Right cardiac atrium (tissue), 5 donors: ENCODE measurements around the gene BNC2. TPM values are rescaled to one million over a fixed set of nuclear protein-coding genes. Genes with fewer than 3 reads are reported as not detected.
"Not testable (repeated sequence)": the region's sequence is repeated elsewhere in the genome, so short reads cannot be mapped to it uniquely, and the experiment has no call there.

Source experiments
- ATAC-seq, 2 donors: fragments of 200-7000 bp; cut with Tn5 transposase; one replicate each; pipeline versions ENCODE4 v1.8.0 to v1.9.1; 2020; ENCODE audit warnings: moderate library complexity in 2 of 2, mild to moderate bottlenecking in 1 of 2
- DNase-seq, 3 donors: peaks; one replicate each; pipeline ENCODE4 v3.0.0-alpha.2; 2020
- H3K27ac ChIP-seq: one replicate; pipeline ENCODE4 v1.5.1; 2013; ENCODE audit warnings: mild to moderate bottlenecking, low read length, control low read depth, moderate library complexity
- H3K27me3 ChIP-seq: one replicate; pipeline ENCODE4 v1.6.1; 2013; ENCODE audit not compliant: control insufficient read depth, insufficient read depth
- H3K4me1 ChIP-seq: one replicate; pipeline ENCODE4 v1.6.1; 2013; ENCODE audit warnings: low read length; ENCODE audit not compliant: control insufficient read depth, insufficient read depth
- H3K4me3 ChIP-seq: one replicate; pipeline ENCODE4 v1.5.1; 2013; ENCODE audit warnings: low read length, control low read depth
- H3K9me3 ChIP-seq: one replicate; pipeline ENCODE4 v1.6.1; 2013; ENCODE audit warnings: low read length; ENCODE audit not compliant: control insufficient read depth
- WGBS: extraction: QIAGEN DNeasy Blood & Tissue Kit; methylation state at CpG from one replicate; pipeline ENCODE4 v1.1.7; 2013; 5-methylcytosine and 5-hydroxymethylcytosine counted together
- intact Hi-C, 4 donors: fragments of 100-400 bp; cut with DNase I; formaldehyde crosslinking; loops; one replicate each; pipeline versions ENCODE4 v1.11.0 to v1.14.0; 2022 to 2023
- polyA plus RNA-seq: library from polyadenylated mRNA; stranded (reverse); fragments of 200-250 nt; gene quantifications from one replicate; pipeline ENCODE4 v1.2.3, GENCODE V29; 2013
- total RNA-seq, 4 donors: library from RNA; stranded (reverse); fragmentation: NEBNext Ultra II Directional; extraction: Animal tissue kit (Norgen Biotek cat#: 25700); gene quantifications; one replicate each; pipeline ENCODE4 v1.2.1, GENCODE V29; 2021
- donor health status: healthy with polysubstance abuse.
- donor health status: DM: no; HTN: yes; CAD: no.
- donor health status: DM: no; HTN: no; CAD: no.
- donor health status: DM: no; HTN: yes; CAD: no; lungs with severe emphysema.
- donor health status: DM: yes; HTN: yes; CAD: no.

BNC2 gene
- total and polyA plus RNA-seq, 5 donors: 4.7 to 123 (median 67.8) TPM

DNA sequence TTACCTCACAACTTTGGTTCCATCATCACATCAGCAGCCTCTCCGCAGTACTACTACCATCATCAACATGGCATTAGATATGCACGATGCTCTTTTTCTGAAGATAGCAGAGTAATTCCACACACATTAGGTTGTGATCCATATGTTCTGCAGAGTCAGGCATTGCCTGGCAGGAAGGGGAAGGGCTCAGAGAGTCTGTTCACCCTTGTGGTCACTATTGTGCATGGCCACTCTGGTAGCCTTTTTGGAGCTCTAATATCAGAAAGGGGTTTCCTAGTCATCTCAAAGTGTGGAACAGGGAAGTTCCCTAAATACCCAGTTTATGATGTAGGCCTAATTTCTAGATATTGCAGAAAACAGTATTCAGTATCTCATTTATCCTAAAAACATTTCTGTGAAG, 373.6 kb downstream of the BNC2 start:
- H3K4me3 ChIP-seq: no peak overlapping the region
- ATAC-seq (no peak), DNase-seq (no peak)
- 92% methylated on average over 2 of the region's 2 CpGs for WGBS
- H3K9me3 ChIP-seq: no peaks in the 10 kb centered on the region
- H3K4me1 ChIP-seq: no peaks in the 10 kb centered on the region
- intact Hi-C loops: no loop called here
- H3K27ac ChIP-seq: no peak overlapping the region
- H3K27me3 ChIP-seq: no peaks in the 10 kb centered on the region

DNA sequence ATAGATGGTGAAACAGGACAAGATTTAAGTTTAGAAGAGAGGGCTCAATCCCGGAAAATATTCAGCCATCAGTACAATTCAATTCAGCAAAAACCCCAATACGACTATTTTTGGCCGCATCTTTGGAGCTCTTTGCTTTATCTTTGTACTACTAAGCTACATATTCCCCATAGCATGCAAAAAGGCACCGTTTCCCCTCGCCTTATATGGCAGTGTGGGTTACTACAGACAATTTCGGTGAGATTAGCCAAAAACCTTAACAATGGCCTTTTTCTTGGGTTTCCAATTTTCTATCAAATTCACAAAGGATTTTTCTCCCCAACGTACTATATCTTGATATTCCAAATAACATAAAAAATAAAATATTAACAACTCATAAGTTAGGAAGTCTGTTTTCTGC, 382.6 kb downstream of the BNC2 start:
- DNase-seq (no peak), ATAC-seq (peak in 1 of 2 donors; percentile 41)
- no peaks in the 10 kb centered on the region for H3K27me3 ChIP-seq
- H3K4me3 ChIP-seq: no peak overlapping the region
- H3K27ac ChIP-seq: no peak overlapping the region
- intact Hi-C loops: no loop called here
- no peaks in the 10 kb centered on the region for H3K4me1 ChIP-seq
- WGBS: 63% methylated on average over 7 of the region's 7 CpGs
- no peaks in the 10 kb centered on the region for H3K9me3 ChIP-seq

DNA sequence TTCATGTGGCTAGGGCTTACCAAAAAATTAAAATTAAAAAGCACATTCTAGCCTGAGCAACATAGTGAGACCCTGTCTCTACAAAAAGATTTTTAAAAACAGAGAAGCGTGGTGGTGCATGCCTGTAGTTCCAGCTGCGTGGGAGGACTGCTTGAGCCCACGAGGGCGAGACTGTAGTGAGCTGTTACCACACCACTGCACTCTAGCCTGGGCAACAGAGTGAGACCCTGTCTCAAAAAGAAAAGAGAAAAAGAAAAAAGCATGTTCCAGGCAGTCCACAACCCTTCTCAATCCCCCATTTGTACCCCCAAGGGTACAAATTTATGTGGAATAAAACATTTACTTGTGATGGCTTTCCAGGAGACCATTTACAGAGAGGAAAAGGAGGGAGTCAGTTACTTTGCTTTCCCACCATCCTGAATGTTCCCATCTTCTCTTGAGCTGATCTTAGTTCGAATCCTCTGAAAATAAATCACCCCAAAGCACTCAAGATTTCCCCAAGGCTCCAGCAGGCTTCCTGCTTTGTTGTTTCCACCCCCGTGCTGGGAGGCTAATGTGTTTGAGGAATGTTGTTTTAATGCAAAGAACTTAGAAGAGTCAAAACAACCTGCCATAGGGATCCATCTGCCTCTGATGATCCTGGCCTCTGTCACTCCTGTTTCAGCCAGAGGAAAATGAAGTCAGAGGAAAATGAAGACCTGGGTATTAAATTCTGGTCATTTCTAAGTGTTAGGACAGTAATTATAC, 384.7 kb downstream of the BNC2 start:
- H3K27ac ChIP-seq: no peak overlapping the region
- DNase-seq (no peak), ATAC-seq (no peak)
- H3K27me3 ChIP-seq: no peaks in the 10 kb centered on the region
- H3K4me1 ChIP-seq: no peaks in the 10 kb centered on the region
- no peak overlapping the region for H3K4me3 ChIP-seq
- WGBS: 78% methylated on average over 6 of the region's 6 CpGs
- intact Hi-C loops: no loop called here
- H3K9me3 ChIP-seq: no peaks in the 10 kb centered on the region

DNA sequence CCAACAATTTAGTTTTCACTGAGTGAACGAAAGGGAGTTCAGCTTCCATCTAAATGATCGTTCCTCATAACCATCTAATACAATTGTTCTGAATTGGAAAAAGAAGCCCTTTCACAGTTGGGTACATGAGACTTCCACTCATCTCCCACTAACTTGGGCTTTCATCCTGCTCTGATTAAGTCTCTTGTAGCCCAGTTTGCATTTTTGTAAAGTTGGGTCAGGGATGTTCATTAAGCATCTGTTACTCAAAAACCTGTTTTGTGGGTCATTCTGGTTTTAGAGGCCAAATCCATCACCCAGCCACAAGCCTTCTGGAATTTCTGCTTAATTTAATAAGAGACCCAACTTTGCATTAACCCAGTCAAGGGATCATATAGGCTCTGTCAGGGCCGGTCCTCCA, 385.3 kb downstream of the BNC2 start:
- WGBS: 88% methylated on average over 3 of the region's 3 CpGs
- H3K4me1 ChIP-seq: no peaks in the 10 kb centered on the region
- no peaks in the 10 kb centered on the region for H3K27me3 ChIP-seq
- ATAC-seq (no peak), DNase-seq (no peak)
- H3K9me3 ChIP-seq: no peaks in the 10 kb centered on the region
- intact Hi-C loops: no loop called here
- H3K4me3 ChIP-seq: no peak overlapping the region
- no peak overlapping the region for H3K27ac ChIP-seq

DNA sequence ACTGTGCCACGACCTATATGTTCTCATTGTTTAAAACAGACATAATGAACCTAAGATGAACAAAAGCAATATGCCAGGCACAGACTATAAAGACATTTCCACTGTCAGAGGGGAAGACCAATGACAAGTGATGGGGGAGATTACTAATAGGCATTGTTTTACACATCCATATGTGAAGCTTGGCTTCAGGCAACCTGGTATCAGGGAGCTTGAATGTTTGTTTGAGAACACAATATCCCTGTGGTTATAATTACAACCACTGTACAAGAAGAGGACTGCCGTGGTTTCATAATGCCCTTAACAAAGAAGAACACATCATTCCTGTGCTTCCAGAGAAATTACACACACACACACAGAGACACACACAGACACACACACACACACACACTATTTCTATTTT, 385.7 kb downstream of the BNC2 start:
- intact Hi-C loops: no loop called here
- no peak overlapping the region for H3K4me3 ChIP-seq
- ATAC-seq (no peak), DNase-seq (no peak)
- H3K9me3 ChIP-seq: no peaks in the 10 kb centered on the region
- H3K27me3 ChIP-seq: no peaks in the 10 kb centered on the region
- H3K4me1 ChIP-seq: no peaks in the 10 kb centered on the region
- no peak overlapping the region for H3K27ac ChIP-seq
- WGBS: 80% methylated on average over 2 of the region's 2 CpGs

DNA sequence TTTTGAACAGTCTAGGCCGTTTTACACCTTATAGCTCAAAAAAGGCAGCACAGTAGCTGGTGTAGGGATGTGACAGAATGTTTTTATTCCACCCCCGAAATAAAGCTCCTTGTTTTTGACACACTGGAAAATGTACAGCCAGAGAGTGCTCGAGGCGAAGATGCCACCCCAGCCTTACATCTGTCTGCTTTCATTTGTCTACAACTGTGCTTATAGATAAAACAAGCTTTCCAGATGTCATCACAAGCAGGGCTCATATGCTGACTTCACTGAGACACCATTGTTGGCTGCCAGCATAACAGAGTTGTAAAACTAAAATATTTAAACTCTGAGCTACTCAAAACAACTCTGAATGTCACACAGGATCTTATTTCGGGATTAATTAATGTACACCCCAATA, 386.3 kb downstream of the BNC2 start:
- ATAC-seq (no peak), DNase-seq (no peak)
- intact Hi-C loops: no loop called here
- H3K9me3 ChIP-seq: no peaks in the 10 kb centered on the region
- no peak overlapping the region for H3K27ac ChIP-seq
- H3K4me1 ChIP-seq: no peaks in the 10 kb centered on the region
- no peak overlapping the region for H3K4me3 ChIP-seq
- H3K27me3 ChIP-seq: no peaks in the 10 kb centered on the region
- WGBS: 58% methylated on average over 5 of the region's 5 CpGs

DNA sequence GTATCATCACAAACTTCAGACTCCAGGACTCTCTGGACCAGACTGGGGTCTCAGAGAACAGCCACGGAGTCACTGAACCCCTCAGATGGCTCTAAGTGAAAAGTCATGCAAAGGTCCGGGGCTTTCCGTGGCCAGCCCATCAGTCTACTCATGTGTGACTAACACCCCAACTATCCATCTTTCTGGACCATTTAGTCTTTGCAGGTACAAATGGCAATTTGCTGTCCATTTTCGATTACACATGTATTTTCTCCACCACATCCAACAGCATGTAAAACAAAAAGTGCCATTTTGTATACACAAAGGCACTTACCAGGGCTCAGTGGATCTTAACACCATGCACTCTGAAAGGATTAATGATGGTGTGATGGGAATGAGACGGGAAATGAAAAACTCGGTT, 387.7 kb downstream of the BNC2 start:
- DNase-seq (no peak), ATAC-seq (no peak)
- 92% methylated on average over 6 of the region's 6 CpGs for WGBS
- no peak overlapping the region for H3K27ac ChIP-seq
- H3K27me3 ChIP-seq: no peaks in the 10 kb centered on the region
- H3K4me1 ChIP-seq: no peaks in the 10 kb centered on the region
- no peak overlapping the region for H3K4me3 ChIP-seq
- H3K9me3 ChIP-seq: no peaks in the 10 kb centered on the region
- intact Hi-C loops: no loop called here

DNA sequence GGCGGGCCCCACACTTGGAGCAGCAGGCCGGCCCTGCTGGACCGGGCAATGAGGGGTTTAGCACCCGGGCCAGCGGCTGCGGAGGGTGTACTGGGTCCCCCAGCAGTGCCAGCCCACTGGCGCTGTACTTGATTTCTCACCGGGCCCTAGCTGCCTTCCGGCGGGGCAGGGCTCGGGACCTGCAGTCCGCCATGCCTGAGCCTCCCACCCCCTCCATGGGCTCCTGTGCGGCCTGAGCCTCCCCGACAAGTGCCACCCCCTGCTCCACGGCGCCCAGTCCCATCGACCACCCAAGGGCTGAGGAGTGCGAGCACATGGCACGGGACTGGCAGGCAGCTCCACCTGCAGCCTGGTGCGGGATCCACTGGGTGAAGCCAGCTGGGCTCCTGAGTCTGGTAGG, 389.9 kb downstream of the BNC2 start:
- H3K4me1 ChIP-seq, ATAC-seq, DNase-seq, H3K4me3 ChIP-seq, H3K27ac ChIP-seq, intact Hi-C loops, H3K9me3 ChIP-seq, H3K27me3 ChIP-seq: not testable (repeated sequence)
- WGBS: 97% methylated on average over 20 of the region's 20 CpGs

DNA sequence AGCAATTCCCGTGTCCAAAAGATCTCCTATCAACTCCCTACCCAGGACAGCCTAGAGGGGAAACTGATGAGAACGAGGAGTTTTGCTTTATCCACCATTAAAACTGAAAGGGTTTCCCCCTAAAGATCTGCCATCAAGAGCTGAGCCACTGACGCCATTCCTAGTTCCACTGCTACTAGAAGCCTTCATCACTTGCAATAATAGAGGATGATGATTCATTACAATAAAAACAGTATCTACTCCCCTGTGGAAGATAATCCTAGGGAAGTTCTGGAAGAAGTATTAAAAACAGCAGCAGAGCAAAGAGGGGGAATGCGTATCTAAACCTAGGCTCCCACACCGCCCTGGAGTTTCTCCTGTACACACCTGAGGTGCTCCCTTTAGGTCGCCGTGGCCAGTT, 394.5 kb downstream of the BNC2 start:
- DNase-seq: no peak
- Histone ChIP-seq H3K27ac (no peak overlapping the region), H3K9me3 (no peaks in the 10 kb centered on the region), H3K27me3 (no peaks in the 10 kb centered on the region), H3K4me1 (no peaks in the 10 kb centered on the region), H3K4me3 (no peak overlapping the region)
- WGBS: 88% methylated on average over 7 of the region's 7 CpGs
- no peak for ATAC-seq
- intact Hi-C loops: no loop called here

DNA sequence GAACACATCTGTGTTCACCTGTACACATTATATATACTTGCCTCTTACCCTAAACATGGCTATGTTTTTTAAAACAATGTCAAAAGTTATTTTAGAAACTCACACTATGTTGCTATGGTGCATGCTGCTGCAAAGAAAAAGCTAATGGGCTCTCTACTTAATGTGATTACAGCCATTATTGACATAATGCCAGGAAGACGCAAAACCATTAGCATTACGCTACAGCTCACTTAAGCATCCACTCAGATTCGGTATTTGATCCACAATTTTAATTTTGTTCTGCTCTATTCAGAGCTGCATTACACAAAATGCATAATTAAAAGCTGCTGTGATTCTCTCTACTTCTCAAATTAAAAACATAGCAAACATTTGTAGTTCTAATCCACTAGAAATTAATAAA, 395.2 kb downstream of the BNC2 start:
- Histone ChIP-seq H3K4me3 (no peak overlapping the region), H3K27ac (no peak overlapping the region), H3K4me1 (no peaks in the 10 kb centered on the region), H3K9me3 (no peaks in the 10 kb centered on the region), H3K27me3 (no peaks in the 10 kb centered on the region)
- 88% methylated on average over 3 of the region's 3 CpGs for WGBS
- intact Hi-C loops: no loop called here
- no peak for ATAC-seq
- no peak for DNase-seq

DNA sequence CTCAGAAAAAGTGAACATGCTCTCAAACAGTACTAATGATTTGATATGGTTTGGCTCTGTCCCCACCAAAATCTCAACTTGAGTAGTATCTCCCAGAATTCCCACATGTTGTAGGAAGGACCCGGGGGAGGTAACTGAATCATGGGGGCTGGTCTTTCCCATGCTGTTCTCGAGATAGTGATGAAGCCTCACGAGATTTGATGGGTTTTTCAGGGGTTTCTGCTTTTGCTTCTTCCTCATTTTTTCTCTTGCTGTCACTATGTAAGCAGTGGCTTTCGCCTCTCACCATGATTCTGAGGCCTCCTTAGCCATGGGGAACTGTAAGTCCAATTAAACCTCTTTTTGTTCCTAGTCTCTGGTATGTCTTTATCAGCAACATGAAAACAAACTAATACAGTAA, 401.3 kb downstream of the BNC2 start:
- H3K27ac ChIP-seq: no peak overlapping the region
- no peaks in the 10 kb centered on the region for H3K9me3 ChIP-seq
- intact Hi-C loops: no loop called here
- WGBS: 59% methylated on average over 4 of the region's 4 CpGs
- no peaks in the 10 kb centered on the region for H3K27me3 ChIP-seq
- no peak for ATAC-seq
- no peak for DNase-seq
- H3K4me1 ChIP-seq: no peaks in the 10 kb centered on the region
- H3K4me3 ChIP-seq: no peak overlapping the region

DNA sequence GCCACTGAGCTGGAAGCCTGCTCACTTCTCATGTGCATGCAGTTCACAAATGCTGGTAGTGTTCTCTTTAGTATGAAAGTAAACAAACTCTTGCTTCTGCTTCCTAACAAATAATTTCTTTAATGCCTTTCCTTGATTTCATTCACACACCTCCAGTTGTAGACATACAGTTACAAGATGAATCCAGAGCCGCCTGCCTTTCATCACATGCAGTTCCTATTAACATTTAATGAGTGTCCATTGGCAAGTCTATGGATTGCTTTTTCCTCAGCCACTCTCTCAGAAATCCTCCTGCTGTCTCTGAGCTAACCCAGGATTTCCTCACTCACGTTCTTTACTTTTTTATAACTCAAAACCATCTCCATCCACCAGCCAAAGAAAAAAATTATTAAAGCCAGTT, 408.6 kb downstream of the BNC2 start:
- Histone ChIP-seq H3K27me3 (no peaks in the 10 kb centered on the region), H3K4me1 (no peaks in the 10 kb centered on the region), H3K9me3 (no peaks in the 10 kb centered on the region), H3K27ac (no peak overlapping the region), H3K4me3 (no peak overlapping the region)
- ATAC-seq (no peak), DNase-seq (no peak)
- WGBS: 66% methylated on average over 2 of the region's 2 CpGs
- intact Hi-C loops: no loop called here
